HG03378 (cell line): ENCODE results near the gene PEDS1.
"Not testable (repeated sequence)": the region's sequence is repeated elsewhere in the genome, so short reads cannot be mapped to it uniquely, and the experiment has no call there.

Experiments
- ATAC-seq: cut with Tn5 transposase; IDR thresholded peaks from one replicate; pipeline ENCODE4 v1.9.1; 2021; ENCODE audit warnings: mild to moderate bottlenecking, moderate library complexity; ENCODE audit not compliant: unreplicated experiment

Gene PEDS1

GRCh38 chr20:50136822-50137599, 16.5 kb downstream of the PEDS1 start:
- no peak for ATAC-seq

DNA sequence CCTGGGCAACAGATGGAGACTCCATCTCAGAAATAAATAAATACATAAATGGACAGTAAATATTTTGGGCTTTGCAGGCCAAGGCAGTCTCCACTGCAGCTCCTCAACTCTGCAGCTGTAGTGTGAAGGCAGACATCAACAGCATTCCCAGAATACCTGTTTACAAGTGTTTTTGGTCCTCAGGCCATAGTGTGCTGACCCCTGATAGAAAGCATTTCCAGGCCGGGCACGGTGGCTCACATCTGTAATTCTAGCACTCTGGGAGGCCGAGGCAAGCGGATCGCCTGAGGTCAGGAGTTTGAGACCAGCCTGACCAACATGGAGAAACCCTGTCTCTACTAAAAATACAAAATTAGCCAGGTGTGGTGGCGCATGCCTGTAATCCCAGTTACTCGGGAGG, 18.4 kb downstream of the PEDS1 start:
- not testable (repeated sequence) for ATAC-seq

DNA sequence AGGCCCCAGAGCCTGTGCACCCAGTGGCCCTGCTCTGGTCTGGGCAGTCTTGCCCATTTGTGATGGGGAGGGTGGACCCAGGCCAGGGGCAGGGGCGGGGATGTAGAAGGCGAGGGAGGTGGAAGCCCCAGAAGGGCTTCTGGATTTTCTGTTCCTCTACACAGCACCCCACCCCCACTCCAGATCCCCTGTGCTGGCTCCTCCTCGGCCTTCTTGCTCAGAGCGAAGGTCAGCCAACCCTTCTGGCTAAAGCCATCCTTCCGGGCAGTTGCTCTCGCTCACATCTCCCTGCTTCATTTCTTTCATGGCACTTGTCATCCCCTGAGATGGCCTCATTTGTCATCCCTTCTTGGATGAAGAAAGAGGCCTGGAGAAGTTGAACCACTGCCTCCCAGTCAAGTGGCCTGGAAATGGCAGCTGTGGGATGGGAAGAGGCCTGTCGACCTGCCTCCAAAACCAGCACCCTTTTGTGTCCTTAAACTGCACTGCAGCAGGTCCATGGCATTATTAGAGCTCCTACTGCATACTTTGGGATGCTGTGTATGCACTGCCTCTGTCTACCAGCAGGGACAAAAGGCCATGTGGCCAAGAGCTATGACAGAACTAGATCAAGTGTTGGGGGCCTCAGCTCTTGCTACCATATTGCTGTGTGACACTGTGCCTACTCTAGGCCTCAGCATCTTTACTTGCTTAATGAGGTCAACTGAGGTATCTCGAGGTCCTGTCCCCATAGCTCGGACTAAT, 19.9 kb downstream of the PEDS1 start:
- no peak for ATAC-seq

DNA sequence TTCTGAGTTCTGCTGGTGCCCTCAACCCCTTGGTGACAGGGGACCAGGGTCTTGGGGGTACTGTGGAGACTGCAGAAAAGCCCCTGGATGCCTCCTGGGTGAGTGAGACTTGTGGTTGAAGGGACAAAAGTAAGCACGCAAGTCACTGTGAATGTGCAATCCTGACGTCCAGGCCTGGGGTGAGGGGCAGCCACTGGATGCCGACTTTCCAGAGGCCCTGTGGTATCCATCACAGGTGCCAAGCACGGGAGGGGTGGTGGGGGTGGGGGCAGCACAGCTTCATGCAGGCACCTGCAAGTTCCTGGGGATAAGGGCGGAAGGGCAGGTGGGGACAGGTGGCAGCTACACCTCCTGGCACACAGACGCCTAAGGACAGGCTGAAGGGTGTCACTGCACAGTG, 20.5 kb downstream of the PEDS1 start:
- ATAC-seq: no peak

DNA sequence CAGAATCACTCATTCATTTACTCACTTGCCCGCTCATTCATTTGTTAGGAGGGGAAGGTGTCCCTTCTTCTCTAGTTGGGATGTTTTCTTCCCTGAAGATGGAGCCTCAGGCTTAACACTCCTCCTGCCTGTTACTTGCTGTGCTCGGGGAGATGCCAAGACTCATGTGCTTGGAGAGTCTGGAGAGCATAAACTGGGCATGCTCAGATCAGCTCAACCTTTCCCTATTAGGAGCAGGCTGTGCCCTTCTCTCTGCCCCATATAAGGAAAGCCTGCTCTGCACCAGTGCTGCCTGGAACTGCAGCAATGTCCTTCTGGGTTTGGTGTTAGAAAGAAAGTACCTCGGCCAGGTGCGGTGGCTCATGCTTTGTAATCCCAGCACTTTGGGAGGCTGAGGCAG, 22.5 kb downstream of the PEDS1 start:
- ATAC-seq: no peak

DNA sequence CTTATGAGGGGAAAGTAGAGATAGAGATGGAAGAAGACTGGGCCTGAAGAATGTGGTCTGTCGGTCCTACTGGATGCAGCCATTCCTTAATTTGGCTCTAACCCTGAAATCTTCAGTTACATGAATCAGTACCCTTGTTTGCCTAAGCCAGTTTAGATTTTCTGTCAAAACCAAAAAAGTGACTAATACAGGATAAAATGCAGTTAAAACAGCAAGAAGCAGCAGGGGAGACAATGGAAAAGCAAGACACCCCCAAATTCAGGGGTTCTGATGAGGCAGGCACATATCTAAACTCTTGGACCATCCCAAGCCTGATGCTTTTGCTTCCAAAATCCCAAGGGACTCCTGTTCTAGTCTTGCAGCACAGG, 23.2 kb downstream of the PEDS1 start:
- ATAC-seq: no peak

DNA sequence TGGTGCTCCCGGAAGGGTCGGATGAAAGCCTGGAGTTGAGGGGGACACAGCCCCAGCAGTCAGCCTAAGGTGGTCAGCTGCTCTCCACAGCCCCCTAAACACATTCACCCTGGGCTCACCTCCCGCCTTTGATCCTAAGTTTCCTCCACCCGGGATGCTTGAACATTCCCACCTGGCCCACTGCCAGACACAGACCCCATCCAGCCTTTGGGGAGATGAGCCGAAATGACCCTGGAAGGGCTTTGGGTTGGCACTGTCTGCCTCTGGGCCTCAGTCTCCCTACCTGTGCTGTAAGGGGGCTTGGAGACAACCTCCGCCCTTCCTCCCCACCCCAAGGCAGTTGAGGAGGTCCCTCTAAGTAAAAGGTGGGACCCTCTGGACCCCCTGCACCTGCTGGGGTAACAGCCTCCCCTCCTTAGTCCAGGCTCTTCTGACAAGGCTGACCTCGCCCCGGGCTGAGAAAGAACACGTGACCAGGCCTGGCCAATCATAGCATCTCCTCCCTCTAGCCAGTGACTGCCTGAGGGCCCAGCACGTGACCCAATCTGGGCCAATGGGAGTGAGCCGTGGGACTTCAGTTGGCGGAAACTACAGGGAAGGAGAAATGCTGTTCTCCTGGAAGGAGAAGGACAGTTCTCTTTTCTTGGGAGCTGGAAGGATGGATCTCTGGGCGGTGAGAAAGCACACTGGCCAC, 23.7 kb downstream of the PEDS1 start:
- ATAC-seq: no peak

GRCh38 chr20:50128520-50128905, 25.0 kb downstream of the PEDS1 start:
- ATAC-seq: no peak

DNA sequence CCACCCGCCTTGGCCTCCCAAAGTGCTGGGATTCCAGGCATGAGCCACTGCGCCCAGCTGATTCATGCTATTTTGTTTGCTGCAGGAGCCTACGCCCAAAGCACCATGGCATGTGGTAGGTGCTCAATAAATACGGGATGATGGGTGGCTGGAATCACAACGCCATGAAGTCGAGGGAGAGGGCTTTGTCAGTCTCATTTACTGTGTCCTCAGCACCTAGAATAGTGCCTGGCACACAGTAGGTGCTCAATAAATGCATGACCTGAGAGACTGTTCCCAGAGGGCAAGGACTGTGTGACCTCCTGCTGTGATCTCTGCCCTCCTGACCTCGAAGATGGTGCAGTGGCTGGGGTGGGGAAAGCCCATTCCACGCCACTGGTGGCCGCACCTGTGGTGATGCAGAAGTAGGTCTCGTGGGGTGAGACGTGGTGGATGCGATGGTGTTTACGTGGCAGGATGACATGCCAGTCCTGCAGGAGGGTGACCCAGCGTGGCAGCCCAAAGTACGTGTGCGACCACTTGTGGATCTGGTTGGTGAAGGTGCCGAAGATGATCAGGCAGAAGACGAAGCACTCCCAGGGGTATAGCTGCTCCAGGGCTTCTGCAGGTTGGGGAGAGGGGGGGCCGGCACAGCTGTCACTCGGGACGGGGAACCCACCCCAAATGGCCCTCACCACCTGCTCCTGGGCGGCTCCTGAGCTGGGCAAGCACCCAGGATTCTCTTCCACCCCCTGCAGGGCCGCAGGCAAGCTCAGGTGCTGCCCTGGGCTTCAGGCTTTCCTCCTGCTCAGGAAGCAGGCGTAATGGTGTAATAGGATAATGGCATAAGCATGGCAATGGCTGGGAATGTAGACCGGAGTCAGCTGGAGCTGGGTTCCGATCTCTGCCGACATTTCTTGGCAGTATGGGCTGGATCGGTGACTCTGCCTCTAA, 25.7 kb downstream of the PEDS1 start:
- no peak for ATAC-seq

DNA sequence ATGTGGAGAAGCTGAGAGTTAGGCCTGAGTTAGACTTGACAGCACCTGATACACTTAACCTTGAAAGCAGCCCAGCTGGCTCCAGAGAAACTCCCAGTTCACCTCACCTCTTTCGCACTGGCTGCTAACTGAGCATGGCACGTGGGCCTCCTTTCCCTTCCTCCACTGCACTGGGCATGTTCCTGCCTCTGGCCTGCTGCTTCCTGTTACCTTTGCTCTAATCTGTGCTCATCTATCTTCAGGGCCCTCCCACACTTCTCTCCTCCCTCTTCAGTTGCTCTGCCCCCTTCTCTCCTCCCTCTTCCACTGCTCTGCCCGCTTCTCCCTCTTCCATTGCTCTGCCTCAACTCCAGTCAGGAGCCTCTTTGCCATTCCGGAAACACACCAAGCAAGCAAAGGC, 26.9 kb downstream of the PEDS1 start:
- no peak for ATAC-seq

- ATAC-seq: no peak
Measured at GRCh38 chr20:50125279-50125678, 28.2 kb downstream of the PEDS1 start.

- no peak for ATAC-seq
Measured at GRCh38 chr20:50124496-50124895, 29.0 kb downstream of the PEDS1 start.

DNA sequence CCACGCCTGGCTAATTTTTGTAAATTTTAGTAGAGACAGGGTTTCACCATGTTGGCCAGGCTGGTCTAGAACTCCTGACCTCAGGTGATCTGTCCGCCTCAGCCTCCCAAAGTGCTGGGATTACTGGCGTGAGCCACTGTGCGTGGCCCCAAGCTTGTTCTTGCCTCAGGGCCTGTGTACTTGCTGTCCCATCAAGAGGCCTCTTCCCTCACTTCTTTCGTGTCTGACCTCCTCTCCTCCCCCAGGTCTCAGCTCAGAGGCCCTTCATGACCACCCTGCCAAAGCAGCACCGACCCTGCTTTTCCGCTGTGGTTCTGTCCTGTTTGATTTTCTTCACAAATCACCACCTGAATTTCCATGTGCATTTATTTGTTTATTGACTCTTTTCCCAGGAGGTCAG, 30.1 kb downstream of the PEDS1 start:
- ATAC-seq: no peak

- ATAC-seq: no peak
Measured at GRCh38 chr20:50122763-50123162, 30.8 kb downstream of the PEDS1 start.

DNA sequence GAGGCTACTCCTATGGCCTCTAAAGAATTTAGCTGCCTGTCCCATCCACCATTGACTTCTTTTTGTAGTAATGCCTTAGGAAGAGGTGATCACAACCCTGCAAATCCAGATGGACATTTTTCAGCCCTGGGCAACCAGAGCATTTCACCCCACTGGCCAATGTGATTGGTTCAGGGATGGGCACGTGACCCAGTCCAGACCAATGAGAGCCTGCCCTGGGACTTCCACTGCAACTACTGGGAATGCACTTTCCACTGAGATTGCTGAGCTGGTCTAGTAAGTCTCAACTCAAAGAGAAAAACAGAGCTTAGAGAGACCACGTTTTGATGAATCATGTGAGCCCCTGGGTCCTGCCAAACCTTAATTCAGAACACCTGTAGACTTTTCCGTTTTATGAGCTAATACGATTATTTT, 31.7 kb downstream of the PEDS1 start:
- no peak for ATAC-seq

DNA sequence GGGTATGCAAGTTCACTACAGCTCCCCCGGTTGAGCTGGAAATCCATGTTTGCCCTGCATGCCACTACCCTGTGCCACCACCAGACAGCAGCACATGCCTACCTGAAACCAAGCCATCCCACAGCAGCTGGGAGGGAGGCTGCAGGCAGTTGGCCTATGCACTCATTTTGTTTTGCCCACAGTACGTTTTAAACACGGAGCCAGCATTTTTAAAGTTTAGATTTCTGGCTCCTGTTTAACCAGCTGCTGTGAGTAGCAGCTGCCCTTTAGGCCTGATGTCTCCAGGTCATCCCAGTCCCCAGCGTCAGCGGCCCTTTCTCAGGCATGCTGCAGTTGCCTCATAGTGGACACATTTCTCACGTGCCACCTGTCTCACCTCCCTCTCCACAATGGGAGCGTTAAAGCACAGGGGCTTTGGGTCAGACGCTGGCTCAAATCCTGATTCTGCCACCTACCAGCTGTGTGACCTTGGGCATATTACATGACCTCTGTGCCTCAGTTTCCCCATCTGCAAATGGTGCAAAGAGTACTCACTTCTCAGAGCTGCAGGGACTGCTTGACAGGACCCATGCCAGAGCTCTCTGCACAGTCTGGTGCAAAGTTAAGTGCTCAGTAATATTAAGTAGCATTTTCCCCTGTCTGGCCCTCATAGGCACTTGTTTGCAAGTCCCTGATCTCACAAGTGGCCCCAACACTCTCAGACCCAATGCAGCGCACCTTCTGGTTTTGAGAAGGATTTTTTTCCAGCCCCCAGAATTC, 32.4 kb downstream of the PEDS1 start:
- ATAC-seq: no peak

DNA sequence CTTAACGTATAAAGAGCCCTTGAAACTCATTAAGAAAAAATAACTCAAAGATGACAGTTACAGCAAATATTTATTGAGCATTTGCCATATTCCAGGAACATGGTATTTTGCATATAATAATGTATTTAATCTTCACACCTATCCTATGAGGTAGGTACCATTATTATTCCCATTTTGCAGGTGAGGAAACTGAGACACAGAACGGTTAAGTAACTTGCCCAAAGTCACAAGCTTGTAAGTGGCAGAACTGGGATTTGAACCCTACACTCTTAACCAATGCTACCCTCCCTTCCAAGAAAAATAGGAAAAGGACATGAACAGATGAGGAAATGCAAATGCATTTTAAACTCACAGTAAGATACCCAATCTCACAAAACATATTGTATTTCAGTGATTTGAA, 35.3 kb downstream of the PEDS1 start:
- no peak for ATAC-seq

GRCh38 chr20:50116368-50116999, 37.0 kb downstream of the PEDS1 start:
- no peak for ATAC-seq

GRCh38 chr20:50115591-50116367, 37.7 kb downstream of the PEDS1 start:
- ATAC-seq: peak; percentile 79
